GM12878 (cell line): ENCODE results near the gene SLC25A36. TPM values are rescaled to one million over a fixed set of nuclear protein-coding genes. Genes with fewer than 3 reads are reported as not detected.

Experiments
- ATAC-seq: fragments of 200-7000 bp; cut with Tn5 transposase; 3 replicates; pipeline ENCODE4 v1.9.1; 2020; ENCODE audit warnings: mild to moderate bottlenecking, moderate library complexity
- BruUV-seq: library from RNA; stranded (reverse); fragments of 400-500 nt; replicated peaks from 2 replicates; lab custom pipeline; 2021; lab: Mats Ljungman, UMichigan
- CTCF ChIA-PET: fragments of 300-600 bp; sonication (Branson Sonifier 250); formaldehyde crosslinking; extraction: SDS; loops from one replicate; lab custom pipeline; 2021; ENCODE audit warnings: inconsistent platforms; lab: Yijun Ruan, JAX
- POLR2A ChIA-PET: fragments of 350-600 bp; formaldehyde crosslinking; extraction: SDS; loops from one replicate; lab custom pipeline; 2021; ENCODE audit warnings: inconsistent platforms; lab: Charles Lee
- RAD21 ChIA-PET: fragments of 300-600 bp; sonication (Branson Sonifier 250); formaldehyde crosslinking; loops from one replicate; lab custom pipeline; 2023; ENCODE audit warnings: antibody characterized with exemption; ENCODE audit not compliant: unreplicated experiment; lab: Charles Lee
- SMC1A ChIA-PET: fragments of 300-600 bp; sonication (Branson Sonifier 250); formaldehyde crosslinking; loops from one replicate; lab custom pipeline; 2023; ENCODE audit not compliant: unreplicated experiment, uncharacterized antibody; lab: Charles Lee
- DNase-seq: peaks from one replicate; pipeline ENCODE4 v3.0.0-alpha.2; 2011; ENCODE audit warnings: low read depth, low spot score
- FAIRE-seq: peaks from 3 replicates; lab custom pipeline; 2011; peaks lifted over from hg19 to GRCh38; lab: Jason Lieb, UNC
- H2AFZ ChIP-seq: 2 replicates; pipeline ENCODE4 v1.6.0; 2011; ENCODE audit warnings: low read depth, low read length, control low read depth; ENCODE audit not compliant: control insufficient read depth
- H3K27ac ChIP-seq: 2 replicates; pipeline ENCODE4 v1.5.1; 2011; ENCODE audit warnings: control low read depth; ENCODE audit not compliant: control insufficient read depth, insufficient read depth
- H3K27me3 ChIP-seq, 2 experiments: replicated peaks in 1 of 2; 2 replicates each; pipeline versions ENCODE4 v1.6.0 to v1.6.1; 2011; ENCODE audit warnings: low read length in 1 of 2; ENCODE audit not compliant: control insufficient read depth in 2 of 2, insufficient read depth in 2 of 2
- H3K36me3 ChIP-seq, 2 experiments: 2 replicates each; pipeline ENCODE4 v1.5.1; 2011; ENCODE audit warnings: low read length in 1 of 2; ENCODE audit not compliant: control insufficient read depth in 2 of 2, insufficient read depth in 2 of 2
- H3K4me1 ChIP-seq: 2 replicates; pipeline ENCODE4 v1.6.1; 2011; ENCODE audit warnings: mild to moderate bottlenecking, low read length, moderate library complexity, mixed read lengths; ENCODE audit not compliant: control insufficient read depth, insufficient read depth
- H3K4me2 ChIP-seq: 2 replicates; pipeline ENCODE4 v1.6.0; 2011; ENCODE audit warnings: control low read depth; ENCODE audit not compliant: control insufficient read depth, insufficient read depth
- H3K4me3 ChIP-seq: fragments of 200-600 bp; sonication (generic); 2 replicates; pipeline ENCODE4 v1.5.1; 2016
- H3K79me2 ChIP-seq: 2 replicates; pipeline ENCODE4 v1.6.0; 2011; ENCODE audit warnings: low read length; ENCODE audit not compliant: control insufficient read depth, insufficient read depth
- H3K9ac ChIP-seq: 2 replicates; pipeline ENCODE4 v1.8.0; 2011; ENCODE audit warnings: low read length, control low read depth, mixed read lengths; ENCODE audit not compliant: control insufficient read depth, insufficient read depth
- H3K9me3 ChIP-seq: replicated peaks from 3 replicates; pipeline ENCODE4 v1.5.1; 2011; ENCODE audit warnings: mild to moderate bottlenecking, low read length; ENCODE audit not compliant: control insufficient read depth, insufficient read depth
- H4K20me1 ChIP-seq: 2 replicates; pipeline ENCODE4 v1.6.0; 2011; ENCODE audit not compliant: control insufficient read depth, insufficient read depth
- BHLHE40 ChIP-seq, 2 experiments: fragments of 450-650 bp in 1 of 2; IDR thresholded peaks; 2 replicates each; pipeline ENCODE4 v1.6.1; 2011 to 2017; ENCODE audit warnings: low read depth in 2 of 2, borderline replicate concordance in 1 of 2, improper control_type of control experiment in 1 of 2, low read length in 1 of 2, mild to moderate bottlenecking in 1 of 2
- EED ChIP-seq: sonication (generic); IDR thresholded peaks from 2 replicates; pipeline ENCODE4 v1.6.1; 2016; ENCODE audit warnings: antibody characterized with exemption, low read depth
- ETV6 ChIP-seq, 2 experiments: fragments of 450-650 bp in 1 of 2; IDR thresholded peaks in 1 of 2; conservative IDR thresholded peaks in 1 of 2; 2 replicates each; pipeline ENCODE4 v1.6.1; 2014; ENCODE audit warnings: antibody characterized with exemption in 1 of 2, borderline replicate concordance in 1 of 2, low read depth in 1 of 2, mild to moderate bottlenecking in 1 of 2, moderate library complexity in 1 of 2
- FOS ChIP-seq: IDR thresholded peaks from 3 replicates; pipeline ENCODE4 v1.6.1; 2011; ENCODE audit warnings: borderline replicate concordance; ENCODE audit not compliant: insufficient read length; ENCODE audit errors: extremely low read depth
- FOXM1 ChIP-seq: IDR thresholded peaks from 2 replicates; pipeline ENCODE4 v1.6.1; 2012; ENCODE audit warnings: low read depth, mild to moderate bottlenecking, inconsistent platforms, low read length, moderate library complexity
- MTA2 ChIP-seq: fragments of 450-650 bp; IDR thresholded peaks from 2 replicates; pipeline ENCODE4 v1.6.1; 2016; ENCODE audit warnings: low read depth, mild to moderate bottlenecking, moderate library complexity
- TBL1XR1 ChIP-seq: IDR thresholded peaks from 2 replicates; pipeline ENCODE4 v1.6.1; 2012; ENCODE audit warnings: low read depth, low read length, improper control_type of control experiment
- in situ Hi-C: fragments of 300-500 bp; cut with MboI; formaldehyde crosslinking; loops from 9 replicates; pipeline ENCODE4 v1.14.3; 2018; ENCODE audit warnings: mixed read lengths
- intact Hi-C: fragments of 100-400 bp; cut with micrococcal nuclease; formaldehyde crosslinking; loops from one replicate; pipeline ENCODE4 v1.14.2; 2022; ENCODE audit not compliant: unreplicated experiment
- polyA plus RNA-seq, 11 experiments: library from polyadenylated mRNA; depleted of rRNA in 4 of 11; unstranded in 6 of 11; stranded (reverse) in 5 of 11; fragments of >200 nt; fragmentation: Nextera tagmentation in 4 of 11; fragmentation: Illumina TruSeq in 1 of 11; extraction: Ambion mirVana in 4 of 11; extraction: Trizol in 1 of 11; gene quantifications; 1 replicate in 1 of 11; 2 replicates in 10 of 11; pipeline versions ENCODE4 v1.2.1 to v1.2.3, GENCODE V29; 2011 to 2016; ENCODE audit warnings: inconsistent platforms in 2 of 11, missing spikeins in 2 of 11, low read depth in 1 of 11
- total RNA-seq, 4 experiments: library from RNA; depleted of rRNA in 3 of 4; stranded (reverse); fragments of >200 nt in 3 of 4; fragmentation: Illumina TruSeq in 1 of 4; extraction: Trizol in 1 of 4; gene quantifications; 2 replicates each; pipeline versions ENCODE4 v1.2.1 to v1.2.3, GENCODE V29; 2013 to 2021
- TF ChIP-seq, protein P1 (sequence below): fragments of 450-650 bp; IDR thresholded peaks from 2 replicates; pipeline ENCODE4 v1.6.1; 2017; ENCODE audit warnings: borderline replicate concordance
- TF ChIP-seq, protein P2 (sequence below): fragments of 450-650 bp; formaldehyde crosslinking; IDR thresholded peaks from 2 replicates; pipeline ENCODE4 v1.4.0; 2022; ENCODE audit warnings: mild to moderate bottlenecking, moderate library complexity

SLC25A36 gene
- total and polyA plus RNA-seq, 10 of the 15 experiments (the other 5 are each of a cell fraction or from before 2014, with no cell fraction given), result 13.0 to 183 (median 47.7) TPM

DNA sequence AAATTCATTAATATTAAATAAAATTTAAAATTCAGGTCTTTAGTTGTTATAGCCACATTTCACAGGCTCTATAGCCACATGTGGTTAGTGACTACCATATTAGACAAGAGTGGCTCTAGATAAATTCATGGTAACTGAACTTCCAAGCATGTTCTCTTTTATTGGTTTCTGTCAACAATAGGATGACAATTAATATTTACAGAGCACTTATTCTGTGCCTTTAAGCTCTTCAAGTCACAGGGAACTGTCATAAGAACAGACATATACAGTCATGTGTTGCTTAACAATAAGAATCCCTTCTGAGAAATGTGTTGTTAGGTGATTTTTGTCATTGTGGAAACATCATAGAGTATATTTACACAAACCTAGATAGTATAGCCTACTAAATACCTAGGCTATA lies 38.8 kb upstream of the SLC25A36 start:
- Histone ChIP-seq H3K4me1 (no peaks in the 10 kb centered on the region), H3K36me3 (no peaks in the 10 kb centered on the region), H2AFZ (no peak overlapping the region), H4K20me1 (no peaks in the 10 kb centered on the region), H3K4me3 (no peak overlapping the region), H3K4me2 (no peak overlapping the region), H3K27ac (no peak overlapping the region), H3K27me3 (no peaks in the 10 kb centered on the region), H3K9me3 (no peaks in the 10 kb centered on the region), H3K79me2 (no peaks in the 10 kb centered on the region), H3K9ac (no peak overlapping the region)
- ChIA-PET CTCF (no interaction called here), SMC1A (no interaction called here), POLR2A (no interaction called here), RAD21 (no interaction called here)
- FAIRE-seq (no peak), DNase-seq (no peak), ATAC-seq (no peak)
- no peak for TF ChIP-seq MTA2
- TF ChIP-seq, protein P1, sequence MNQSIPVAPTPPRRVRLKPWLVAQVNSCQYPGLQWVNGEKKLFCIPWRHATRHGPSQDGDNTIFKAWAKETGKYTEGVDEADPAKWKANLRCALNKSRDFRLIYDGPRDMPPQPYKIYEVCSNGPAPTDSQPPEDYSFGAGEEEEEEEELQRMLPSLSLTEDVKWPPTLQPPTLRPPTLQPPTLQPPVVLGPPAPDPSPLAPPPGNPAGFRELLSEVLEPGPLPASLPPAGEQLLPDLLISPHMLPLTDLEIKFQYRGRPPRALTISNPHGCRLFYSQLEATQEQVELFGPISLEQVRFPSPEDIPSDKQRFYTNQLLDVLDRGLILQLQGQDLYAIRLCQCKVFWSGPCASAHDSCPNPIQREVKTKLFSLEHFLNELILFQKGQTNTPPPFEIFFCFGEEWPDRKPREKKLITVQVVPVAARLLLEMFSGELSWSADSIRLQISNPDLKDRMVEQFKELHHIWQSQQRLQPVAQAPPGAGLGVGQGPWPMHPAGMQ, result no peak
- no peak for TF ChIP-seq TBL1XR1
- TF ChIP-seq EED, result no peak
- no peak for TF ChIP-seq ETV6 (conservative IDR thresholded peaks at IDR 0.05 in 1 of 2, IDR thresholded peaks at IDR 0.05 in 1 of 2; ENCODE audit: borderline replicate concordance in 1 of 2, low read depth in 1 of 2)
- TF ChIP-seq, protein P2, sequence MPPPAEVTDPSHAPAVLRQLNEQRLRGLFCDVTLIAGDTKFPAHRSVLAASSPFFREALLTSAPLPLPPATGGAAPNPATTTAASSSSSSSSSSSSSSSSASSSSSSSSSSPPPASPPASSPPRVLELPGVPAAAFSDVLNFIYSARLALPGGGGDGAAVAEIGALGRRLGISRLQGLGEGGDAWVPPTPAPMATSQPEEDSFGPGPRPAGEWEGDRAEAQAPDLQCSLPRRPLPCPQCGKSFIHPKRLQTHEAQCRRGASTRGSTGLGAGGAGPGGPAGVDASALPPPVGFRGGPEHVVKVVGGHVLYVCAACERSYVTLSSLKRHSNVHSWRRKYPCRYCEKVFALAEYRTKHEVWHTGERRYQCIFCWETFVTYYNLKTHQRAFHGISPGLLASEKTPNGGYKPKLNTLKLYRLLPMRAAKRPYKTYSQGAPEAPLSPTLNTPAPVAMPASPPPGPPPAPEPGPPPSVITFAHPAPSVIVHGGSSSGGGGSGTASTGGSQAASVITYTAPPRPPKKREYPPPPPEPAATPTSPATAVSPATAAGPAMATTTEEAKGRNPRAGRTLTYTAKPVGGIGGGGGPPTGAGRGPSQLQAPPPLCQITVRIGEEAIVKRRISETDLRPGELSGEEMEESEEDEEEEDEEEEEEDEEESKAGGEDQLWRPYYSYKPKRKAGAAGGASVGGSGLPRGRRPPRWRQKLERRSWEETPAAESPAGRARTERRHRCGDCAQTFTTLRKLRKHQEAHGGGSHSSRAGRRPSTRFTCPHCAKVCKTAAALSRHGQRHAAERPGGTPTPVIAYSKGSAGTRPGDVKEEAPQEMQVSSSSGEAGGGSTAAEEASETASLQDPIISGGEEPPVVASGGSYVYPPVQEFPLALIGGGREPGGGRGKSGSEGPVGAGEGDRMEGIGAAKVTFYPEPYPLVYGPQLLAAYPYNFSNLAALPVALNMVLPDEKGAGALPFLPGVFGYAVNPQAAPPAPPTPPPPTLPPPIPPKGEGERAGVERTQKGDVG (CRISPR knock-in tag), result no peak
- no peak for TF ChIP-seq BHLHE40 (IDR thresholded peaks at IDR 0.05; ENCODE audit: borderline replicate concordance in 1 of 2, low read depth in 2 of 2, low read length in 1 of 2)
- TF ChIP-seq FOXM1, result no peak
- TF ChIP-seq FOS, result no peak
- in situ Hi-C loops, result no loop called here
- intact Hi-C loops, result no loop called here
- BruUV-seq, result no TSS peak
